Liver (tissue), 9 donors: ENCODE results near the gene SPINK9. TPM values are rescaled to one million over a fixed set of nuclear protein-coding genes. Genes with fewer than 3 reads are reported as not detected.

ENCODE experiments used
- DNase-seq: peaks from one replicate; pipeline ENCODE4 v3.0.0-alpha.2; 2017; ENCODE audit warnings: low spot score
- H3K27ac ChIP-seq, 2 donors: one replicate each; pipeline ENCODE4 v1.7.0; 2013; ENCODE audit warnings: inconsistent platforms in 2 of 2, low read length in 2 of 2, control low read depth in 1 of 2, low read depth in 1 of 2, mild to moderate bottlenecking in 1 of 2
- H3K27me3 ChIP-seq, 4 donors: one replicate each; pipeline versions ENCODE4 v1.6.1 to v1.7.0; 2013; ENCODE audit warnings: low read length in 3 of 4, inconsistent platforms in 1 of 4, mild to moderate bottlenecking in 1 of 4, moderate library complexity in 1 of 4; ENCODE audit not compliant: control insufficient read depth in 4 of 4, insufficient read depth in 4 of 4
- H3K36me3 ChIP-seq, 4 donors: one replicate each; pipeline versions ENCODE4 v1.6.1 to v1.7.0; 2013; ENCODE audit warnings: low read length in 3 of 4, mild to moderate bottlenecking in 3 of 4, low read depth in 1 of 4, moderate library complexity in 1 of 4; ENCODE audit not compliant: control insufficient read depth in 4 of 4, insufficient read depth in 3 of 4
- H3K4me1 ChIP-seq, 4 donors: one replicate each; pipeline versions ENCODE4 v1.6.1 to v1.7.0; 2013; ENCODE audit warnings: low read length in 3 of 4, mild to moderate bottlenecking in 3 of 4, moderate library complexity in 1 of 4; ENCODE audit not compliant: control insufficient read depth in 4 of 4, insufficient read depth in 4 of 4
- H3K4me3 ChIP-seq, 3 donors: one replicate each; pipeline versions ENCODE4 v1.6.1 to v1.7.0; 2013; ENCODE audit warnings: low read length in 3 of 3, control low read depth in 1 of 3, low read depth in 1 of 3, mild to moderate bottlenecking in 1 of 3
- H3K9ac ChIP-seq, 2 donors: one replicate each; pipeline ENCODE4 v1.7.0; 2013; ENCODE audit warnings: low read length in 2 of 2, mild to moderate bottlenecking in 2 of 2, moderate library complexity in 2 of 2, control low read depth in 1 of 2, low read depth in 1 of 2
- H3K9me3 ChIP-seq, 4 donors: one replicate each; pipeline versions ENCODE4 v1.6.1 to v1.7.0; 2013; ENCODE audit warnings: low read length in 3 of 4; ENCODE audit not compliant: control insufficient read depth in 4 of 4
- EGR1 ChIP-seq, 2 donors: IDR thresholded peaks; 2 replicates each; pipeline ENCODE4 v1.6.1; 2016 to 2018; ENCODE audit warnings: antibody characterized with exemption in 2 of 2, low read depth in 2 of 2
- FOXA1 ChIP-seq: IDR thresholded peaks from 2 replicates; pipeline ENCODE4 v1.6.1; 2016; ENCODE audit warnings: antibody characterized with exemption
- FOXA2 ChIP-seq: IDR thresholded peaks from 2 replicates; pipeline ENCODE4 v1.6.1; 2016; ENCODE audit warnings: antibody characterized with exemption
- GABPA ChIP-seq, 2 donors: IDR thresholded peaks in 1 of 2; conservative IDR thresholded peaks in 1 of 2; 2 replicates each; pipeline ENCODE4 v1.6.1; 2016; ENCODE audit warnings: antibody characterized with exemption in 2 of 2, mild to moderate bottlenecking in 1 of 2, moderate library complexity in 1 of 2
- HNF4A ChIP-seq, 2 donors: conservative IDR thresholded peaks; 2 replicates each; pipeline ENCODE4 v1.6.1; 2016; ENCODE audit warnings: antibody characterized with exemption in 2 of 2, mild to moderate bottlenecking in 2 of 2
- HNF4G ChIP-seq: IDR thresholded peaks from 2 replicates; pipeline ENCODE4 v1.6.1; 2016; ENCODE audit warnings: antibody characterized with exemption
- JUND ChIP-seq, 2 donors: IDR thresholded peaks; 2 replicates each; pipeline ENCODE4 v1.6.1; 2016; ENCODE audit warnings: antibody characterized with exemption in 2 of 2
- RAD21 ChIP-seq, 2 donors: IDR thresholded peaks; 2 replicates each; pipeline ENCODE4 v1.6.1; 2016; ENCODE audit warnings: antibody characterized with exemption in 2 of 2, mild to moderate bottlenecking in 2 of 2
- RXRA ChIP-seq, 2 donors: IDR thresholded peaks; 2 replicates each; pipeline ENCODE4 v1.6.1; 2017 to 2018; ENCODE audit warnings: antibody characterized with exemption in 2 of 2, mild to moderate bottlenecking in 1 of 2
- SP1 ChIP-seq: IDR thresholded peaks from 2 replicates; pipeline ENCODE4 v1.6.1; 2018; ENCODE audit warnings: antibody characterized with exemption, mild to moderate bottlenecking
- TAF1 ChIP-seq: conservative IDR thresholded peaks from 2 replicates; pipeline ENCODE4 v1.6.1; 2016; ENCODE audit warnings: antibody characterized with exemption, mild to moderate bottlenecking
- YY1 ChIP-seq: IDR thresholded peaks from 2 replicates; pipeline ENCODE4 v1.6.1; 2016; ENCODE audit warnings: antibody characterized with exemption, mild to moderate bottlenecking
- ZBTB33 ChIP-seq: IDR thresholded peaks from 2 replicates; pipeline ENCODE4 v1.6.1; 2016; ENCODE audit warnings: antibody characterized with exemption
- WGBS: extraction: QIAGEN DNeasy Blood & Tissue Kit; methylation state at CpG from one replicate; pipeline ENCODE4 v1.1.7; 2013; 5-methylcytosine and 5-hydroxymethylcytosine counted together
- polyA plus RNA-seq, 2 donors: library from polyadenylated mRNA; stranded (reverse) in 1 of 2; unstranded in 1 of 2; fragments of 200-250 nt in 1 of 2; fragments of >200 nt in 1 of 2; fragmentation: Nextera tagmentation in 1 of 2; extraction: Ambion mirVana in 1 of 2; gene quantifications; one replicate each; pipeline versions ENCODE4 v1.2.1 to v1.2.3, GENCODE V29; 2013 to 2015
- total RNA-seq, 2 donors: library from RNA; depleted of rRNA; stranded (reverse); fragments of >200 nt; gene quantifications; one replicate each; pipeline ENCODE4 v1.2.3, GENCODE V29; 2014
- TF ChIP-seq, protein P1 (sequence below): IDR thresholded peaks from 2 replicates; pipeline ENCODE4 v1.6.1; 2016; ENCODE audit warnings: antibody characterized with exemption
- TF ChIP-seq, protein P2 (sequence below): IDR thresholded peaks from 2 replicates; pipeline ENCODE4 v1.6.1; 2016; ENCODE audit warnings: antibody characterized with exemption
- TF ChIP-seq, protein P3 (sequence below): IDR thresholded peaks from 2 replicates; pipeline ENCODE4 v1.6.1; 2016; ENCODE audit warnings: antibody characterized with exemption, mild to moderate bottlenecking
- TF ChIP-seq, protein P4 (sequence below): fragments of 150-350 bp; IDR thresholded peaks from 2 replicates; pipeline ENCODE4 v1.5.1; 2017; ENCODE audit warnings: improper control_type of control experiment, low read depth, low read length; ENCODE audit not compliant: missing input control
- donor health status: healthy.
- donor health status: healthy.
- donor health status: healthy.
- donor health status: healthy.
- donor health status: healthy.

SPINK9 gene
- total and polyA plus RNA-seq, 4 donors, result not detected

DNA sequence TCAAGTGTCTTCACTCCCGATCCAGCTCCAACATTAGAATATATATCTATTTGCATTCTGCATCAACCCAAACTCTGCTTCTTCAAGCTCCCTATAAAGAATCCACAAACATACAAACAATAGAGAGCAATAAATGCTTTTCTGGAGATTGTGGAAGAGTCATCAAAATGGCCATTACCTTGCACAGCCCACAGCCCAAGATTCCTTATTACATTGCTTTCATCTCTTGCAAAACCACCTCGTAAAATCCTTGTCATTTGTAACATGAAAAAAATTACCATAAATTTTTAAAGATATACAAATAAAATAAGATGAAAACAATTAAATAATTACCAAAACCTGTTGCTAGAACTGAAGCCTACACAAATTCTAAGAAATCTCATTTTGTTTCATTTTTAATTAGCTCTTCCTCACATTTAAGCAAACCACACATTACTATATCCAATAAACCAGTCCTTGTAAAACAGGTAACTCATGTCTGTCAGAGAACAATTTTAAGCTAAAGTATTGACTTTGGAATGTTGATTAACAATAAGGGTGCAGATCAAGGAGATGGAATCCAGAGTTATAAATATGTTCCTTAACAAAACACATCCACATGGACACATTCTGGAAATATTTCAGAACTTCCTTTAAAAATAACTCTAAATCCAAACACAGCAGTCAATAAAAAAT lies 7.1 kb downstream of the SPINK9 start:
- DNase-seq, result no peak
- no peaks in the 10 kb centered on the region for H3K9me3 ChIP-seq
- TF ChIP-seq YY1 (no peak), RXRA (IDR thresholded peaks at IDR 0.05) (no peak), JUND (IDR thresholded peaks at IDR 0.05) (no peak)
- TF ChIP-seq, protein P1, sequence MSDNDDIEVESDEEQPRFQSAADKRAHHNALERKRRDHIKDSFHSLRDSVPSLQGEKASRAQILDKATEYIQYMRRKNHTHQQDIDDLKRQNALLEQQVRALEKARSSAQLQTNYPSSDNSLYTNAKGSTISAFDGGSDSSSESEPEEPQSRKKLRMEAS, result no peak
- no peak overlapping the region for H3K27ac ChIP-seq
- WGBS, result 95% methylated on average over 2 of the region's 2 CpGs
- no peaks in the 10 kb centered on the region for H3K4me1 ChIP-seq
- no peaks in the 10 kb centered on the region for H3K36me3 ChIP-seq
- no peak overlapping the region for H3K9ac ChIP-seq
- H3K4me3 ChIP-seq, result no peak overlapping the region
- H3K27me3 ChIP-seq, result no peaks in the 10 kb centered on the region

- Histone ChIP-seq H3K27ac (no peak overlapping the region), H3K4me3 (no peak overlapping the region), H3K4me1 (no peaks in the 10 kb centered on the region), H3K27me3 (no peaks in the 10 kb centered on the region), H3K36me3 (no peaks in the 10 kb centered on the region), H3K9ac (no peak overlapping the region), H3K9me3 (no peaks in the 10 kb centered on the region)
- DNase-seq, result no peak
- WGBS, result 87% methylated on average over 2 of the region's 2 CpGs
- TF ChIP-seq HNF4A (conservative IDR thresholded peaks at IDR 0.05) (no peak), RXRA (IDR thresholded peaks at IDR 0.05) (no peak), HNF4G (no peak), RAD21 (IDR thresholded peaks at IDR 0.05) (no peak), FOXA2 (no peak), YY1 (no peak), FOXA1 (no peak), GABPA (IDR thresholded peaks at IDR 0.05 in 1 of 2, conservative IDR thresholded peaks at IDR 0.05 in 1 of 2) (no peak), EGR1 (IDR thresholded peaks at IDR 0.05; ENCODE audit: low read depth in 2 of 2) (no peak), JUND (IDR thresholded peaks at IDR 0.05) (no peak), SP1 (no peak), ZBTB33 (no peak), TAF1 (no peak)
- TF ChIP-seq, protein P1, result no peak
- TF ChIP-seq, protein P2, sequence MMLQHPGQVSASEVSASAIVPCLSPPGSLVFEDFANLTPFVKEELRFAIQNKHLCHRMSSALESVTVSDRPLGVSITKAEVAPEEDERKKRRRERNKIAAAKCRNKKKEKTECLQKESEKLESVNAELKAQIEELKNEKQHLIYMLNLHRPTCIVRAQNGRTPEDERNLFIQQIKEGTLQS, result no peak
- TF ChIP-seq, protein P3, sequence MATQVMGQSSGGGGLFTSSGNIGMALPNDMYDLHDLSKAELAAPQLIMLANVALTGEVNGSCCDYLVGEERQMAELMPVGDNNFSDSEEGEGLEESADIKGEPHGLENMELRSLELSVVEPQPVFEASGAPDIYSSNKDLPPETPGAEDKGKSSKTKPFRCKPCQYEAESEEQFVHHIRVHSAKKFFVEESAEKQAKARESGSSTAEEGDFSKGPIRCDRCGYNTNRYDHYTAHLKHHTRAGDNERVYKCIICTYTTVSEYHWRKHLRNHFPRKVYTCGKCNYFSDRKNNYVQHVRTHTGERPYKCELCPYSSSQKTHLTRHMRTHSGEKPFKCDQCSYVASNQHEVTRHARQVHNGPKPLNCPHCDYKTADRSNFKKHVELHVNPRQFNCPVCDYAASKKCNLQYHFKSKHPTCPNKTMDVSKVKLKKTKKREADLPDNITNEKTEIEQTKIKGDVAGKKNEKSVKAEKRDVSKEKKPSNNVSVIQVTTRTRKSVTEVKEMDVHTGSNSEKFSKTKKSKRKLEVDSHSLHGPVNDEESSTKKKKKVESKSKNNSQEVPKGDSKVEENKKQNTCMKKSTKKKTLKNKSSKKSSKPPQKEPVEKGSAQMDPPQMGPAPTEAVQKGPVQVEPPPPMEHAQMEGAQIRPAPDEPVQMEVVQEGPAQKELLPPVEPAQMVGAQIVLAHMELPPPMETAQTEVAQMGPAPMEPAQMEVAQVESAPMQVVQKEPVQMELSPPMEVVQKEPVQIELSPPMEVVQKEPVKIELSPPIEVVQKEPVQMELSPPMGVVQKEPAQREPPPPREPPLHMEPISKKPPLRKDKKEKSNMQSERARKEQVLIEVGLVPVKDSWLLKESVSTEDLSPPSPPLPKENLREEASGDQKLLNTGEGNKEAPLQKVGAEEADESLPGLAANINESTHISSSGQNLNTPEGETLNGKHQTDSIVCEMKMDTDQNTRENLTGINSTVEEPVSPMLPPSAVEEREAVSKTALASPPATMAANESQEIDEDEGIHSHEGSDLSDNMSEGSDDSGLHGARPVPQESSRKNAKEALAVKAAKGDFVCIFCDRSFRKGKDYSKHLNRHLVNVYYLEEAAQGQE, result no peak
- TF ChIP-seq, protein P4, sequence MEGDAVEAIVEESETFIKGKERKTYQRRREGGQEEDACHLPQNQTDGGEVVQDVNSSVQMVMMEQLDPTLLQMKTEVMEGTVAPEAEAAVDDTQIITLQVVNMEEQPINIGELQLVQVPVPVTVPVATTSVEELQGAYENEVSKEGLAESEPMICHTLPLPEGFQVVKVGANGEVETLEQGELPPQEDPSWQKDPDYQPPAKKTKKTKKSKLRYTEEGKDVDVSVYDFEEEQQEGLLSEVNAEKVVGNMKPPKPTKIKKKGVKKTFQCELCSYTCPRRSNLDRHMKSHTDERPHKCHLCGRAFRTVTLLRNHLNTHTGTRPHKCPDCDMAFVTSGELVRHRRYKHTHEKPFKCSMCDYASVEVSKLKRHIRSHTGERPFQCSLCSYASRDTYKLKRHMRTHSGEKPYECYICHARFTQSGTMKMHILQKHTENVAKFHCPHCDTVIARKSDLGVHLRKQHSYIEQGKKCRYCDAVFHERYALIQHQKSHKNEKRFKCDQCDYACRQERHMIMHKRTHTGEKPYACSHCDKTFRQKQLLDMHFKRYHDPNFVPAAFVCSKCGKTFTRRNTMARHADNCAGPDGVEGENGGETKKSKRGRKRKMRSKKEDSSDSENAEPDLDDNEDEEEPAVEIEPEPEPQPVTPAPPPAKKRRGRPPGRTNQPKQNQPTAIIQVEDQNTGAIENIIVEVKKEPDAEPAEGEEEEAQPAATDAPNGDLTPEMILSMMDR, result no peak
These were observed 7.7 kb downstream of the SPINK9 start for GRCh38 chr5:148343046-148343407.
